ENCODE measurements around the gene PCCA.

The PCCA gene

GRCh38 chr13:100525453-100526317 lies 436.8 kb downstream of the PCCA start:
- H3K9ac ChIP-seq (ENCODE audit: low read length): no peak overlapping the region
- H3K27me3 ChIP-seq (ENCODE audit: control insufficient read depth, insufficient read depth, low read length): no peaks in the 10 kb centered on the region
- no peak overlapping the region for H3K4me3 ChIP-seq (ENCODE audit: low read length)
- H3K4me1 ChIP-seq (ENCODE audit: control insufficient read depth, insufficient read depth, low read length): no peaks in the 10 kb centered on the region
- no peaks in the 10 kb centered on the region for H3K9me3 ChIP-seq (ENCODE audit: control insufficient read depth, low read length)
- no peaks in the 10 kb centered on the region for H3K36me3 ChIP-seq (ENCODE audit: control insufficient read depth, insufficient read depth, low read length)

- H3K4me1 ChIP-seq (ENCODE audit: control insufficient read depth, insufficient read depth, low read length): no peaks in the 10 kb centered on the region
- no peaks in the 10 kb centered on the region for H3K27me3 ChIP-seq (ENCODE audit: control insufficient read depth, insufficient read depth, low read length)
- no peaks in the 10 kb centered on the region for H3K9me3 ChIP-seq (ENCODE audit: control insufficient read depth, low read length)
- no peaks in the 10 kb centered on the region for H3K36me3 ChIP-seq (ENCODE audit: control insufficient read depth, insufficient read depth, low read length)
- H3K9ac ChIP-seq (ENCODE audit: low read length): no peak overlapping the region
- H3K4me3 ChIP-seq (ENCODE audit: low read length): no peak overlapping the region
These were observed 437.6 kb downstream of the PCCA start for GRCh38 chr13:100526318-100527000.

- Histone ChIP-seq H3K9ac (ENCODE audit: low read length) (no peak overlapping the region), H3K4me1 (ENCODE audit: control insufficient read depth, insufficient read depth, low read length) (no peaks in the 10 kb centered on the region), H3K27me3 (ENCODE audit: control insufficient read depth, insufficient read depth, low read length) (no peaks in the 10 kb centered on the region), H3K36me3 (ENCODE audit: control insufficient read depth, insufficient read depth, low read length) (no peaks in the 10 kb centered on the region), H3K9me3 (ENCODE audit: control insufficient read depth, low read length) (no peaks in the 10 kb centered on the region), H3K4me3 (ENCODE audit: low read length) (no peak overlapping the region)
These were observed 438.8 kb downstream of the PCCA start for GRCh38 chr13:100527644-100528043.

GRCh38 chr13:100528353-100528752 lies 439.5 kb downstream of the PCCA start:
- H3K9ac ChIP-seq (ENCODE audit: low read length): no peak overlapping the region
- H3K36me3 ChIP-seq (ENCODE audit: control insufficient read depth, insufficient read depth, low read length): no peaks in the 10 kb centered on the region
- no peaks in the 10 kb centered on the region for H3K27me3 ChIP-seq (ENCODE audit: control insufficient read depth, insufficient read depth, low read length)
- H3K9me3 ChIP-seq (ENCODE audit: control insufficient read depth, low read length): no peaks in the 10 kb centered on the region
- H3K4me1 ChIP-seq (ENCODE audit: control insufficient read depth, insufficient read depth, low read length): peaks cover 6% of the 10 kb centered on the region
- H3K4me3 ChIP-seq (ENCODE audit: low read length): no peak overlapping the region

- H3K4me1 ChIP-seq (ENCODE audit: control insufficient read depth, insufficient read depth, low read length): peaks cover 11% of the 10 kb centered on the region
- no peak overlapping the region for H3K9ac ChIP-seq (ENCODE audit: low read length)
- no peak overlapping the region for H3K4me3 ChIP-seq (ENCODE audit: low read length)
- no peaks in the 10 kb centered on the region for H3K9me3 ChIP-seq (ENCODE audit: control insufficient read depth, low read length)
- H3K27me3 ChIP-seq (ENCODE audit: control insufficient read depth, insufficient read depth, low read length): no peaks in the 10 kb centered on the region
- no peaks in the 10 kb centered on the region for H3K36me3 ChIP-seq (ENCODE audit: control insufficient read depth, insufficient read depth, low read length)
These were observed 439.9 kb downstream of the PCCA start for GRCh38 chr13:100528820-100529219.

- H3K9ac ChIP-seq (ENCODE audit: low read length): no peak overlapping the region
- no peak overlapping the region for H3K4me3 ChIP-seq (ENCODE audit: low read length)
- no peaks in the 10 kb centered on the region for H3K36me3 ChIP-seq (ENCODE audit: control insufficient read depth, insufficient read depth, low read length)
- no peaks in the 10 kb centered on the region for H3K9me3 ChIP-seq (ENCODE audit: control insufficient read depth, low read length)
- no peaks in the 10 kb centered on the region for H3K27me3 ChIP-seq (ENCODE audit: control insufficient read depth, insufficient read depth, low read length)
- peaks cover 12% of the 10 kb centered on the region for H3K4me1 ChIP-seq (ENCODE audit: control insufficient read depth, insufficient read depth, low read length)
These were observed 440.9 kb downstream of the PCCA start for GRCh38 chr13:100529666-100530377.

GRCh38 chr13:100530671-100531213 lies 441.8 kb downstream of the PCCA start:
- Histone ChIP-seq H3K4me3 (ENCODE audit: low read length) (no peak overlapping the region), H3K36me3 (ENCODE audit: control insufficient read depth, insufficient read depth, low read length) (no peaks in the 10 kb centered on the region), H3K27me3 (ENCODE audit: control insufficient read depth, insufficient read depth, low read length) (no peaks in the 10 kb centered on the region), H3K9ac (ENCODE audit: low read length) (no peak overlapping the region), H3K9me3 (ENCODE audit: control insufficient read depth, low read length) (no peaks in the 10 kb centered on the region), H3K4me1 (ENCODE audit: control insufficient read depth, insufficient read depth, low read length) (peaks cover 12% of the 10 kb centered on the region)

GRCh38 chr13:100532090-100532766 lies 443.3 kb downstream of the PCCA start:
- Histone ChIP-seq H3K9ac (ENCODE audit: low read length) (no peak overlapping the region), H3K4me3 (ENCODE audit: low read length) (no peak overlapping the region), H3K4me1 (ENCODE audit: control insufficient read depth, insufficient read depth, low read length) (peaks cover 12% of the 10 kb centered on the region), H3K27me3 (ENCODE audit: control insufficient read depth, insufficient read depth, low read length) (no peaks in the 10 kb centered on the region), H3K36me3 (ENCODE audit: control insufficient read depth, insufficient read depth, low read length) (no peaks in the 10 kb centered on the region), H3K9me3 (ENCODE audit: control insufficient read depth, low read length) (no peaks in the 10 kb centered on the region)

- no peak overlapping the region for H3K9ac ChIP-seq (ENCODE audit: low read length)
These were observed 444.0 kb downstream of the PCCA start for GRCh38 chr13:100532836-100533435.

GRCh38 chr13:100533588-100534041 lies 444.7 kb downstream of the PCCA start:
- H3K4me1 ChIP-seq (ENCODE audit: control insufficient read depth, insufficient read depth, low read length): peaks cover 12% of the 10 kb centered on the region
- H3K9me3 ChIP-seq (ENCODE audit: control insufficient read depth, low read length): no peaks in the 10 kb centered on the region
- H3K9ac ChIP-seq (ENCODE audit: low read length): no peak overlapping the region
- H3K36me3 ChIP-seq (ENCODE audit: control insufficient read depth, insufficient read depth, low read length): no peaks in the 10 kb centered on the region
- H3K4me3 ChIP-seq (ENCODE audit: low read length): no peak overlapping the region
- H3K27me3 ChIP-seq (ENCODE audit: control insufficient read depth, insufficient read depth, low read length): no peaks in the 10 kb centered on the region

More at GRCh38 chr13:100532836-100533435, 444.0 kb downstream of the PCCA start:
- Histone ChIP-seq H3K4me3 (ENCODE audit: low read length) (no peak overlapping the region), H3K36me3 (ENCODE audit: control insufficient read depth, insufficient read depth, low read length) (no peaks in the 10 kb centered on the region), H3K9me3 (ENCODE audit: control insufficient read depth, low read length) (no peaks in the 10 kb centered on the region), H3K27me3 (ENCODE audit: control insufficient read depth, insufficient read depth, low read length) (no peaks in the 10 kb centered on the region), H3K4me1 (ENCODE audit: control insufficient read depth, insufficient read depth, low read length) (peaks cover 12% of the 10 kb centered on the region)

- Histone ChIP-seq H3K4me1 (ENCODE audit: control insufficient read depth, insufficient read depth, low read length) (peaks cover 12% of the 10 kb centered on the region), H3K9me3 (ENCODE audit: control insufficient read depth, low read length) (no peaks in the 10 kb centered on the region), H3K4me3 (ENCODE audit: low read length) (no peak overlapping the region), H3K27me3 (ENCODE audit: control insufficient read depth, insufficient read depth, low read length) (no peaks in the 10 kb centered on the region), H3K9ac (ENCODE audit: low read length) (no peak overlapping the region), H3K36me3 (ENCODE audit: control insufficient read depth, insufficient read depth, low read length) (no peaks in the 10 kb centered on the region)
These were observed 445.4 kb downstream of the PCCA start for GRCh38 chr13:100534147-100534843.
